Gastroesophageal sphincter (tissue), 4 donors: ENCODE results near the gene DLGAP4. TPM values are rescaled to one million over a fixed set of nuclear protein-coding genes. Genes with fewer than 3 reads are reported as not detected.
A peak's percentile ranks its signal among the peaks of the same experiment; 100 is the strongest.

Source experiments
- ATAC-seq: fragments of 150-250 bp; one replicate; pipeline ENCODE4 v1.9.1; 2016; ENCODE audit warnings: mild to moderate bottlenecking, moderate library complexity
- H3K27ac ChIP-seq, 4 donors: fragments of 200-600 bp; sonication (generic) in 3 of 4; 1 replicate in 3 of 4; 2 replicates in 1 of 4; pipeline ENCODE4 v1.5.1; 2016 to 2019
- H3K27me3 ChIP-seq: fragments of 200-600 bp; sonication (generic); one replicate; pipeline ENCODE4 v1.5.1; 2019
- H3K36me3 ChIP-seq, 2 donors: fragments of 200-600 bp; sonication (generic); one replicate each; pipeline ENCODE4 v1.5.1; 2019; ENCODE audit warnings: control low read depth in 1 of 2
- H3K4me1 ChIP-seq, 3 donors: fragments of 200-600 bp; sonication (generic); 1 replicate in 2 of 3; 2 replicates in 1 of 3; pipeline ENCODE4 v1.5.1; 2016 to 2019; ENCODE audit warnings: control low read depth in 2 of 3
- H3K4me3 ChIP-seq, 2 donors: fragments of 200-600 bp; sonication (generic); one replicate each; pipeline ENCODE4 v1.5.1; 2019; ENCODE audit warnings: mild to moderate bottlenecking in 1 of 2, moderate library complexity in 1 of 2
- H3K9me3 ChIP-seq, 3 donors: fragments of 200-600 bp; sonication (generic); one replicate each; pipeline ENCODE4 v1.5.1; 2017 to 2019; ENCODE audit warnings: control low read depth in 2 of 3
- CTCF ChIP-seq, 4 experiments: fragments of 200-600 bp in 2 of 4; fragments of 450-650 bp in 2 of 4; sonication (generic) in 1 of 4; IDR thresholded peaks; one replicate each; pipeline ENCODE4 v1.5.1; 2017 to 2019; ENCODE audit warnings: antibody characterized with exemption in 4 of 4, mild to moderate bottlenecking in 2 of 4, moderate library complexity in 2 of 4
- EP300 ChIP-seq: sonication (generic); formaldehyde crosslinking; IDR thresholded peaks from one replicate; pipeline ENCODE4 v1.6.1; 2017; ENCODE audit warnings: antibody characterized with exemption, mild to moderate bottlenecking
- POLR2A ChIP-seq, 2 donors: fragments of 450-650 bp; IDR thresholded peaks; one replicate each; pipeline ENCODE4 v1.6.1; 2017; ENCODE audit warnings: antibody characterized with exemption in 2 of 2, mild to moderate bottlenecking in 2 of 2, moderate library complexity in 1 of 2
- POLR2AphosphoS5 ChIP-seq: sonication (generic); formaldehyde crosslinking; IDR thresholded peaks from one replicate; pipeline ENCODE4 v1.6.1; 2017; ENCODE audit warnings: antibody characterized with exemption
- WGBS, 2 donors: methylation state at CpG; one replicate each; pipeline ENCODE4 v1.1.5; 2018; ENCODE audit warnings: low coverage in 1 of 2; 5-methylcytosine and 5-hydroxymethylcytosine counted together
- total RNA-seq, 4 donors: library from RNA; depleted of rRNA; stranded (reverse); fragments of >200 nt; gene quantifications; one replicate each; pipeline ENCODE4 v1.1.0, GENCODE V29; 2016

Gene DLGAP4
- total RNA-seq, 4 donors from 2014 or later: 35.5 to 76.1 (median 42.2) TPM

DNA sequence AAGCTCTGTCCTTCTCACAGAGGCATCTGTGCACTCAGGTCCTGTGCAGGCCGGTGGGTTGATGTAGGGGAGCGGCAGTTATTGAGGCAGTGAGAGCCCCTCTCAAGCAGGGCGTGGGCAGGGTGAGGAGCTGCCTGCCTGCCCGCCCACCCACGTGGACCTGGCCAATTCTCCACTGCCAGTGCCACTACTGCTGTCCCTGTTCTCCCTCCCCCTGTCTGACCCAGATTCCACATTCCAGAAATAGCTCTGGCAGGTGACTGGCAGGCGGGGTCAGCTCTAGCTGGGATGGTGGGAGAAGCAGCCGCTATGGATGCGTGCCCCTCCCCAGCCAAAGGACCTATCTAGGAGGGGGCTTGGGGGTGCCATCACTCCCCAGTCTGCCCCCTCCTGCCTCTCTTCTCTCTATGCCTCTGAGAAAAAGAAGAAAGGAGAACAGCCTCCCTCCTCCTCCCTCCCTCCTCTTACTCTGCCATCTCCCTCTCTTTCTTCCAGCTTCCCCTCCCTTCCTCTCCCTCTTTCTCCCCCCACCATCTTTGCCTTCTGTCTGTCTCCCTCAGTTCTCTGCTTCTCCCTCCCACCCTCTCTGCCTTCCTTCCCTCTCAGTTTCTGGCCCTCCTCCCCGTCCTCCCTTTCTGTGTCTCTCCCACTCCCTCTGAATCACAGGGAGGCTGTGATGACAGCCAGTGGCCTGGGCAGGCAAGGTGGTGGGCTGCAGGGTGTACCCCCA, 148.7 kb downstream of the DLGAP4 start:
- no peaks in the 10 kb centered on the region for H3K9me3 ChIP-seq
- 4% methylated on average over 3 of the region's 9 CpGs; no CpG with 5 or more reads in 1 of the 2 donors for WGBS, 2 donors
- ATAC-seq: peak; percentile 81
- peak overlapping the region in 1 of 2 donors; percentile 4 for H3K4me3 ChIP-seq
- H3K36me3 ChIP-seq: no peaks in the 10 kb centered on the region
- H3K27me3 ChIP-seq: no peaks in the 10 kb centered on the region
- peaks cover 0 to 19% (median 11%) of the 10 kb centered on the region in 3 donors for H3K4me1 ChIP-seq
- no peak for TF ChIP-seq POLR2A (IDR thresholded peaks at IDR 0.05)
- no peak for TF ChIP-seq POLR2AphosphoS5
- no peak for TF ChIP-seq EP300
- TF ChIP-seq CTCF (IDR thresholded peaks at IDR 0.05): no peak
- peak overlapping the region in 3 of 4 donors; percentile 50 to 74 (median 67) for H3K27ac ChIP-seq

DNA sequence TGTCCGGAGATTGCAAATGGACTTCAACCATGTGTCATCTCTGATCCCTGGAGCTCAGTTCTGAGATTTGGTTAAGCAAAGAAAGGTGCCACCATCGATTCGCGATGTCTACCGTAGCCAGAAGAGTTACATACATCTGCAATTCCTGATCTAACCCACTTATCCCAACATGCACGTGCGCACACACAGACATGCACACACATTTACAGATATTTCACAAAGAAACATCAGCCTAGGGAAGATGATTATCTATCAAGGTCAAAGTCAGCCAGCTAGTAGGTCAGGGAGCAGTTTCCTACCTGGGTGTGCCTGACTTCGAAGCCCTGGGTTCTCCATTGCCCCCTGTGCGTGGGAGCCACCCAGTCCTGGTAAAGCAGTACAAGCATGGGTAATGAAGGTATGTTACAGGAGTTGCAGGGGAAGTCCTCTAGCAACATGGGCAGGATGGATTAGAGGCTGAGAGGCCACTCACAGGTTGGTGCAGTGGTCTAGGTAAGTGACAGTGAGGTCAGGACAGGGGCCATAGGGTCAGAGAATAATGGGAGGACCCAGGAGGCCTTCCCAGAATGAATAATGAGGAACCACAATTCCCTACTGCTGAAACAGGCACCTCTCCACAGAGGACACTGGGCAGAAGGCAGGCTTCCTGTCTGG, 150.0 kb downstream of the DLGAP4 start:
- Histone ChIP-seq H3K36me3 (no peaks in the 10 kb centered on the region), H3K27me3 (no peaks in the 10 kb centered on the region), H3K4me3 (no peak overlapping the region), H3K9me3 (no peaks in the 10 kb centered on the region), H3K27ac (peak overlapping the region in 1 of 4 donors; percentile 74), H3K4me1 (peaks cover 0 to 28% (median 15%) of the 10 kb centered on the region in 3 donors)
- TF ChIP-seq POLR2AphosphoS5 (no peak), POLR2A (IDR thresholded peaks at IDR 0.05) (no peak), EP300 (no peak), CTCF (IDR thresholded peaks at IDR 0.05) (no peak)
- ATAC-seq: no peak
- 80 to 85% methylated on average over 3 to 7 of the region's 9 CpGs for WGBS, 2 donors

DNA sequence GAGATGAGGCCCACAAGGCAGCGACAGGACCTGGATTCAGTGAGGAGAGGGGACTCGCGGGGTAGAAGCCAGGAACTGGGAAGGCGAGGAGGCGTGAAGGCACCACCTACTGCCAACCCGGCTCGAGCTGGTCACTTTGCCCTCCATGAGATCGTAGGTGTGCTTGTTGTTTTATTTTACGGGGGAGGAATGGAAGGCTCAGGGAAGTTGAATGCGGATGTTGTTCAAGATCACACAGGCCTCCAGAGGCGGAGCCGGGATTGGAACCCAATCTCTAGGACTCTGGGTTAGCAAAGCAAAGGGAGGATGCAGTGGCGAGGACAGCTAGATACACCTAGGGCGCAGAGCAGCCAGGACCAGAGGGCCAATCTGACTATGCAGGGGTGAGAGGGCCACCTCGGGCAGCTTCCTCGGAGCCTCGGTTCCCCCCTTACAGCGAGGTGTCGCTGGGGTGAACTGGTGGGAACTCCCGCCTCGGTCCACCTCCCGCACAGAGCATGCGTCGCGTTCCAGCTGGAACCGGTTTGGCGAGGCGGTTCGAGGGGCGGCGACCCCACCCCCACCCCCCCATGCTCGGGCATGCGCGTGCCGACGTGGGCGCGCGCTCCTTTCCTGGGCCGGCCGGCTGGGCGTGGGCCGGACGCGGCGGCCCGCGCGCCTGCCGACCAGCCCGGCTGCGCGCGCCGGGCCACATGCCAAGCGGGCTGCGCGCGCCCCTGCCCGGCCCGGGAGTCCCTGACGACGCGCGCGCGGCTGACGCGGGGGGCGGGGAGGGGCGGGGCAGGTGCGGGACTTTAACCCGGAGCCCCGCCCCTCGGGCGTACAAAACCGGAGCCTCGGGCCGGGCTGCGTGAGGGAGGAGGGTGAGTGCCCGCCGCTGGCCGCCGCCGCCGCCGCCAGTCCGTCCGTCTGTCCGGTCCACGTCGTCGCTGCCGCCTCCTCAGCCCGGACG, 154.8 kb downstream of the DLGAP4 start:
- TF ChIP-seq EP300 (no peak), CTCF (IDR thresholded peaks at IDR 0.05) (peak in 1 of 4 experiments; percentile 50), POLR2AphosphoS5 (peak; percentile 81), POLR2A (IDR thresholded peaks at IDR 0.05) (peak; percentile 92 to 94)
- H3K4me1 ChIP-seq: peaks cover 4 to 42% (median 32%) of the 10 kb centered on the region in 3 donors
- peak; percentile 93 for ATAC-seq
- H3K4me3 ChIP-seq: peak overlapping the region; percentile 74 to 94
- 60 to 67% methylated on average over 2 to 8 of the region's 96 CpGs for WGBS, 2 donors
- H3K27ac ChIP-seq: peak overlapping the region; percentile 93 to 100 (median 99)
- H3K36me3 ChIP-seq: no peaks in the 10 kb centered on the region
- H3K27me3 ChIP-seq: no peaks in the 10 kb centered on the region
- no peaks in the 10 kb centered on the region for H3K9me3 ChIP-seq

DNA sequence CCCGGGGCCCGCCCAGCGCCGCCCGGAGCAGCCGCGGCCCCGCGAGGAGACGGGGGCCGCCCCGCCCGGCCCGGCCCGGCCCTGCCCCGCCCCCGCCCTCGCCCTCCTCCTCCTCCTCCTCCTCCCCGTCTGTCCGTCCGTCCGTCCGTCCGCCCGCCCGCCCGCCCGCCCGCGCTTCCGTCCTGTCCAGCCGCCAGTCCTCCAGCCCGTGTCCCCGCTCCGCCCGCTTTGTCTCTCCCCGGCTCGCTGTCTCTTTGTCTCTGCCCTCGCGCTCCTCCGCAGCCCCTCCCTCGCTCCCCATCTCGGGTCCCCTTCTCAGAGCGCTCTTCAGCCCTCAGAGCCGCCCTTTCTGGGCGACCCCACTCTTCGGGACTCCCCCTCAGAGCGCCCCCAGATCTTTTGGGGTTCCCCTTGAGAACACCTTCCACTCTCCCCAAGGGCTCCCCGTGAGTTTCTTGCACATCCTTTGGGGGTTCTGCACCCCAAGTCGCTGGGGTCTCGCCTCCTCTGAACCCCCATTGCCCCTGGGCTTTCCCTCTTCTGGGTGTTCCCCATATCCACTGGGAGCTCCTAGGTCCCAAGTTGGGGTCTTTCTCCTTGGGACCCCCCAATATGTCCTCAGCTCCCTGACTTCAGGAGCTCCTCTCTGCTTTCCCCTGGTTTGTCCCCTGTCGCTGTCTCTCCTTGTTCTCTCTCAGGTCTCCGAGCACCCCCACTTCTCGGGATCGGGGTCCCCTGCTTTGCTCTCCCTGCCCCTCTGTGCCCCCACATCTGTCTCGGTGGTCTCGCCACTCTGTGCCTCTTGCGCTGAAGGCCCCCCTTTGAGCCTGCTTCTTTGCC, 155.7 kb downstream of the DLGAP4 start:
- Histone ChIP-seq H3K36me3 (no peaks in the 10 kb centered on the region), H3K27ac (peak overlapping the region; percentile 93 to 100 (median 99)), H3K9me3 (no peaks in the 10 kb centered on the region), H3K4me1 (peaks cover 10 to 51% (median 40%) of the 10 kb centered on the region in 3 donors), H3K27me3 (no peaks in the 10 kb centered on the region), H3K4me3 (peak overlapping the region; percentile 74 to 94)
- ATAC-seq: peak; percentile 54
- WGBS, 2 donors: 0% methylated on average over 10 to 19 of the region's 58 CpGs
- peak; percentile 3 for TF ChIP-seq POLR2AphosphoS5
- no peak for TF ChIP-seq EP300
